ENCODE measurements around the gene TUBGCP6. TPM values are rescaled to one million over a fixed set of nuclear protein-coding genes. Genes with fewer than 3 reads are reported as not detected.

TUBGCP6 gene
- total RNA-seq, 1 donor from 2014 or later = 23.5 TPM

DNA sequence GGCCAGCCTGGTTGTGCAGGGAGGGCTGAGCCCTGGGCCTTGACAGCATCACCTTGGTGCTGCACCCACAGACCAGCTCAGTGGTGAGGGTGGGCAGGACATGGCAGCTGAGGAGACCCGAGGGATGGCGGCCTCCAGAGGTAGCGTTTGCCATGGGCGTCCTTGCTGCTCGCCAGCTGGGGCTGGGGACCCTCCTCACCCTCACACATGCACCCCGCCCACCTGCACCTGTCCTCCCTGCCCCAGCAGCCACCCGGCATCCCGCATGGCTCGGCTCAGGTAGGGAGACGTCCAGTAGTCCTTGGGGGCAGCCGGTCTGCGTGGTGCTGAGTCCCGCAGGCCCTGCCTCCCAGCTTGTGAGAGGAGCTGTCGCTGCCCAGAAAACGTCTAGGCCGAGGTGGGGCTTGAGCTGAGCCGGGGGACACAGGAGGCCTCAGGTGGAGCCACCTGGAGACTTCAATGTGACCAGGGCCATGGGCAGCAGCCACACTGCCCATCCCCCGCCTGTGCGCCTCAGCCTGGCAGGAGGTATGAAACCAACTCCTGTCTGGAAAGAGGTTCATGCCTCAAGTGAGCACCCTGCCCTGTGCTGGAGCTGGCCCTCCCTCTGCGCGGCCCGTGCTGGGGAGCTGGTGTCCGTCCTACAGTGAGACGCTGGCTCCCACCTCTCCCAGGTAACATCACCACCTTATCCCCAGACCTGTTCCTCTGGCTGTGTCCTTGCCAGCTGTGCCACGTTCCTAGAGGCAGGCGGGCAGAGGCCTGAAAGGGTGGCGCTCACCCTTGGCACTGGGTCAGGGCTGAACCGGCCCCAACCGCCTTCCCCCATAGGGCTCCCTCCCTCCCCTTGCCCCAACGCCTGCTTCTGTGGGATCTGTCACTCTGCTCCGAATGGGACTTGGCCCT, 62.4 kb downstream of the TUBGCP6 start:
- no peak for DNase-seq

DNA sequence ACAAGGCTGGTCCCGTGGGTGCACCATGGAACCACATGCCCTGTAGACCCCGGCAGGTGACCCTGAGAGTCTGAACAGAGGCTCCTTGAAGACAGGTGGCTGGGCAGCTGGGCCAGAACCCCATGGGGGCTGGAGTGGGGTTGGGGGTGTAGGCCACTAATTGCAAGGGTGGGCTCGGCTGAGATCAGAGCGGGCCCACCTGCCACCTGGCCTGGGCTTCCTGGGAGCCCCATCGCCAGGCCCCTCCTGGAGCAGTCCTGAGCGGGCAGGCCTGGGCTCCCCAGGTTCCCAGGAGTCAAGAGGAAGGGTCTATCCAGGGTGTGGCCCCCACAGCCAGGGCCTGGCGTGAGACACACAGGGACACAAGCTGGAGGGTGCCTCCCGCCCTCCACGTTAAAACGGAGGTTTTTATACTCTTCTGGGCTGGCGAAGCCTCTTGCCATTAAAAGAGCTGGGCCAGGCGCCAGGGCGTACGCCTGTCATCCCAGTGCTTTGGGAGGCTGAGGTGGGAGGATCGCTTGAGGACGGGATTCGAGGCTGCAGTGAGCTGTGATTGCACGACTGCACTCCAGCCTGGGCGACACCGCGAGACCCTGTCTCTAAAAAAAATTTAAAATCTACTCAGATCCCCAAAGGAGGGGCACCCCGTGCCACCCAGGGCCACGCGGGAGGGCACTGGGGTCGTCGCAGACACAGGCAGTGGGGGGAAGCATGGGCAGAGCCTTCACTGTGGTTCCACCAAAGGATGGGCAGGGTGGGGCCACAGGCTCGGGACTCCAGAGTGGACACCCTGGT, 63.9 kb downstream of the TUBGCP6 start:
- DNase-seq = no peak

DNA sequence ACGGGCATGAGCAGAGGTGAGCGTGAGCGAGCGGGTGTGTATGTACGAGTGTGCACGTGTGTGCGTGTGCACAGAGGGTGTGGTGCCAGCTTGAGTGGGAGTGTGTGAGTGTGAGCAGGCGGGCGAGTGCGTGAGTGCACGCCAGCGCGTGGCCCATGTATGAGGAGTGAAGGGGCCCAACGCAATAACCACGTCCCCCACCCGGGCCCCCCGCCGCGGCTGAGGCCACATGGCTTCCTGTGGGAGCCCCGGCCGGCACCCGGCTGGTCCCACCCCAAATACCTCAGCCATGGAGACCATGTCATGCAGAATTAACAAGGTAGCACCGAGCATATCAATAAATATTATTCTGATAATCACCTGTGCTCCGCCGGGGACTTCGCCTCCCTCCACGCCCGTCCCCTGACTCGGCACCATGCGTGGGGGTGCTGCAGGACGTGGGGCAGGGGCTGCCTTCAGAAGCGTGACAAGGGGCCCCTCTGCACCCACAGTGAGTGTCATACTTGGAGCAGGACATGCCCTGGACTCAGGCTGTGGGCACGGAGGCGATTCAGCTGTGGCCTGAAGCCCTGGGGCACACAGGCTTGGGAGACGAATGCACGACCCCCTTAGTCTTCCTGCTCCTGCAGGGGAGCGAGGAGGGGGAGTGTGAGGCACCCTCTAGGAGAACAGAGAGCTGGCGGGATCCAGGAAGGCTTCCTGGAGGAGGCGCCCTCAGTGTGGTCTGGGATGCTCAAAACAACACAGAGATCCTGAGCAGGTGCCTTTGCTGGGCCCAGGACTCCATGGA, 64.7 kb downstream of the TUBGCP6 start:
- no peak for DNase-seq

DNA sequence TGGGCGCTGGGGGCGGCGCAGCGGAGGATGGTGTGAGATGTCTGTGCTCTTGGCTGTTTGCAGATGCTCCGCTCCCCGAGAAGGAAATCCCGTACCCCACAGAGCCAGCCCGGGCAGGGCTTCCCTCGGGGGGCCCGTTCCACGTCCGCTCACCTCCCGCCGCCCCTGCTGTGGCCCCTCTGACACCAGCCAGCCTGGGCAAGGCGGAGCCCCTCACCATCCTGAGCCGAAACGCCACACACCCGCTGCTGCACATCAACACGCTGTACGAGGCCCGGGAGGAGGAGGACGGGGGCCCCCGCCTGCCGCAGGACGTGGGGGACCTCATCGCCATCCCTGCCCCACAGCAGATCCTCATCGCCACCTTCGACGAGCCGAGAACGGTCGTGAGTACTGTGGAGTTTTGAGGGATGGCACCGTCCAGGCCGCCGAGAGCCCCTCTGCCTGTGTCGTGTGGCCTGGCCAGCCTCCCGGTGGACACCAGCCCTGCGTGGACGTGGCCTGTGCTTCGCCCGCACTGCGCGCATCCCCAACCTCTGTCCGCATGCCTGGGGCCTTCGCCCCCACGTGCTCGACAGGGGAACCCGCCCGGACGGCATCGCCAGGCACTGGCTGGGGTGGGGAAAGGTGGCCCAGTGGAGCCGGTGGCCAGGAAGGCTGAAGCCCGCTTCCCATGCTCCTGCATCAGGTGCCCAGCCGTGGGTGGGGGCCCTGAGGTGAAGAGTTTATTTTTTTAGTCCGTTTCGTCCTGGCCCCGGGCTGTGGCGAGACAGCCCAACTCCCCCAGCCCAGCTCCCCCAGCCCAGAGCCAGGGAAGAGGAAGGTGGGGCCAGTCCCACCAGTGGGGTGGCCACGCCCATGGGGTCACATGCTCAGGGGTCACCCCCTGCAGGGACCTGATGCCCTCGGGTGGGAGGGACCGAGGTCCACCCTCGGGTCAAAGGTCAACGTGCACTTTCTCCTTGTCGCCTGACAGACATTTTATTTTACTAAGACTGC, 65.7 kb downstream of the TUBGCP6 start:
- no peak for DNase-seq

DNA sequence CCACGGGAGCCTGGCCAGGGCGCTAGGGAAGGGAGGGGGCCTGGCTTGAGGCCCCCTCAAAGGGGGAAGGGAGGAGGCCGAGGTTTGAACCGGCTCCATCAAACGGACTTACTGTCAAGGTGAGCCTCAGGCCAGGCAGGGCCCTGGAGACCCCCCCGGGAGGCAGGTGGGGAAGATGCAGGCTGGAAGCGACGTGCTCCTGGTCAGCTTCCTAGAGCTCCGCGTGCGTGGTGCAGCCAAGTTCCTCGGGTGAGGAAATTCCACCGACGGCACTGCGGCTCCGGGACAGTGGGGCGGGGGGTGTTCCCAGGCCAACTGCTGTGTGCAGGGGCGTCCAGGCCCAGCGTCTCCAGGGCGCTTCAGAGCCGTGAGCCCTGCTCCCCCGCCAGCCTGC, 66.4 kb downstream of the TUBGCP6 start:
- no peak for DNase-seq

DNA sequence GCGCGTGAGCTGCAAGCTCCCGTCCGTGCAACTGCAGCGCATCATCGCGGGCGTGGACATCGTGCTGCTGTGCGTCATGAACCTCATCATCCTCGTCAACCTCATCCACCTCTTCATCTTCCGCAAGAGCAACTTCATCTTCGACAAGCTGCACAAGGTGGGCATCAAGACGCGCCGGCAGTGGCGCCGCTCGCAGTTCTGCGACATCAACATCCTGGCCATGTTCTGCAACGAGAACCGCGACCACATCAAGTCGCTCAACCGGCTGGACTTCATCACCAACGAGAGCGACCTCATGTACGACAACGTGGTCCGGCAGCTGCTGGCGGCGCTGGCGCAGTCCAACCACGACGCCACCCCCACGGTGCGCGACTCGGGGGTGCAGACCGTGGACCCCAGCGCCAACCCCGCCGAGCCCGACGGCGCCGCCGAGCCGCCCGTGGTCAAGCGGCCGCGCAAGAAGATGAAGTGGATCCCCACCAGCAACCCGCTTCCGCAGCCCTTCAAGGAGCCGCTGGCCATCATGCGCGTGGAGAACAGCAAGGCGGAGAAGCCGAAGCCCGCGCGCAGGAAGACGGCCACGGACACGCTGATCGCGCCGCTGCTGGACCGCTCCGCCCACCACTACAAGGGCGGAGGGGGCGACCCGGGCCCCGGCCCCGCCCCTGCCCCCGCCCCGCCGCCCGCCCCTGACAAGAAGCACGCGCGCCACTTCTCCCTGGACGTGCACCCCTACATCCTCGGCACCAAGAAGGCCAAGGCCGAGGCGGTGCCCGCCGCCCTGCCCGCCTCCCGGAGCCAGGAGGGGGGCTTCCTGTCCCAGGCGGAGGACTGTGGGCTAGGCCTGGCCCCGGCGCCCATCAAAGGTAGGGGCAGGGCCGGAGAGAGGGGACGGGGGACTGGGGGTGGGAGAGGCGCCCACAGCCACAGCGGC, 67.0 kb downstream of the TUBGCP6 start:
- DNase-seq = no peak

DNA sequence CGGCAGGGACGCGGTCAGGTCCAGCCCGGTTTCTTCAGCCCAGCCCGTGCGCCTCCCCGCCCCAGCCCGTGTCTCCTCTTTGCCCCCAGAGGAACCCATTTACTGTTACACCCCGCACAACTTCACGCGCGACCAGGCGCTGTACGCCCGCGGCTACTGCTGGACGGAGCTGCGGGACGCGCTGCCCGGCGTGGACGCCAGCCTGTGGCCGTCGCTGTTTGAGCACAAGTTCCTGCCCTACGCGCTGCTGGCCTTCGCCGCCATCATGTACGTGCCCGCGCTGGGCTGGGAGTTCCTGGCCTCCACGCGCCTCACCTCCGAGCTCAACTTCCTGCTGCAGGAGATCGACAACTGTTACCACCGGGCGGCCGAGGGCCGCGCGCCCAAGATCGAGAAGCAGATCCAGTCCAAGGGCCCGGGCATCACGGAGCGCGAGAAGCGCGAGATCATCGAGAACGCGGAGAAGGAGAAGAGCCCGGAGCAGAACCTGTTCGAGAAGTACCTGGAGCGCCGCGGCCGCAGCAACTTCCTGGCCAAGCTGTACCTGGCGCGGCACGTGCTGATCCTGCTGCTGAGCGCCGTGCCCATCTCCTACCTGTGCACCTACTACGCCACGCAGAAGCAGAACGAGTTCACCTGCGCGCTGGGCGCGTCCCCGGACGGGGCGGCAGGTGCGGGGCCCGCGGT, 67.8 kb downstream of the TUBGCP6 start:
- no peak for DNase-seq

DNA sequence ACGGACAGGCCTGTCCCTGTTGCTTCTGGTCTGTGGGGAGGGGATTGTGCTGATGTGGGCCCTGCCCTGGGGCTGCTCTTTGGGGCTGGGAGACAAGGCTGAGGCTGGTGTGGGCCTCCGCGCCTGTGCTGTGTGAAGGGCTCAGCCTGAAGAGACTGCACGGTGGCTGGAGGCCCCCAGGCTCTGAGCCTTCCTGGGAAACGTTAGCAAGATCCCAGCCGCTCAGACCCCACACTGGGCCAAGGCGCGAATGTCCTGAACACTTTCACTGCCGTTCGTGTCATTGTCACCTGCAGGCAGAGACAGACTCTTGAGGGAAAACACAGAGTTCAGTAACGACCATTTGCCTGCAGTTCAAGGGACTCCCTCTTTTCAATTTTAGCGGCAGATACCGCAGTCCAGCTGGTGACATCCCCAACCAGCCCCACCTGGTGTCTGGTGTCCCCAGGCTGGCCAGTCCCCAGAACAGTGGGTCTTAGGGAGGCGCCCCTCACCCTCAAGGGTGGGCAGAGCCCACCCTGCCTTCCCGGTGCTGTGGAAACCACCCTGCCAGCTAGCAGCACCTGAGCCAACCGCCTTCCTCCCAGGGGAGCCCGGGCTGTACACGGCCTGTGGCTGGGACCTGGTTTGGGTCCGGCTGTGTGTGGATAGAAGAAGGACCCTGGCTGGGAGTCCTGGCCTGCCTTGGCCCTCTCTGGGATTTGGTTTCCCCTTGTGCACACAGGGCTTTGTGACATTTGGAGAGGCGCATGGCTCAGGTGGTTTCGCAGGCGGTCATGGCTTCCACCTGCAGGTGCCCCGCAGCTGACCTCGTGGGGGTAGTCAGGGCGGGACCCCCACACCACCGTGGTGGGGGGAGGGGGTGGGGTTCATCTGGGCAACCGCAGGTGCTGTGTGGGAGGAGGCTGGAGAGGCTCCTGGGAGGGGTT, 68.6 kb downstream of the TUBGCP6 start:
- DNase-seq = no peak

DNA sequence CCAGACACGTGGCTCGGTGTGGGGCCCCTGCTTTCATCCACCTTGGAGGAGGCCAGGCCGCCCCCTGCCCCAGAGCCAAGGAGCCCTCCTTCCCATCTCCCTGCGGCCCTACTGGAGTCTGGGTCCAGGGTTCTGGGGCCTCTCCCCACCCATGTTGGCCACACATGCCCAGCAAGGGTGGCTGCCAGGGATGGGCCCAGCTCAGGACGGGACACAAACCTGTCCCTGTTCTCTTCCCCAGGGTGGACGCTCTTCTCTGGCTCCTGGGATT, 69.7 kb downstream of the TUBGCP6 start:
- no peak for DNase-seq

DNA sequence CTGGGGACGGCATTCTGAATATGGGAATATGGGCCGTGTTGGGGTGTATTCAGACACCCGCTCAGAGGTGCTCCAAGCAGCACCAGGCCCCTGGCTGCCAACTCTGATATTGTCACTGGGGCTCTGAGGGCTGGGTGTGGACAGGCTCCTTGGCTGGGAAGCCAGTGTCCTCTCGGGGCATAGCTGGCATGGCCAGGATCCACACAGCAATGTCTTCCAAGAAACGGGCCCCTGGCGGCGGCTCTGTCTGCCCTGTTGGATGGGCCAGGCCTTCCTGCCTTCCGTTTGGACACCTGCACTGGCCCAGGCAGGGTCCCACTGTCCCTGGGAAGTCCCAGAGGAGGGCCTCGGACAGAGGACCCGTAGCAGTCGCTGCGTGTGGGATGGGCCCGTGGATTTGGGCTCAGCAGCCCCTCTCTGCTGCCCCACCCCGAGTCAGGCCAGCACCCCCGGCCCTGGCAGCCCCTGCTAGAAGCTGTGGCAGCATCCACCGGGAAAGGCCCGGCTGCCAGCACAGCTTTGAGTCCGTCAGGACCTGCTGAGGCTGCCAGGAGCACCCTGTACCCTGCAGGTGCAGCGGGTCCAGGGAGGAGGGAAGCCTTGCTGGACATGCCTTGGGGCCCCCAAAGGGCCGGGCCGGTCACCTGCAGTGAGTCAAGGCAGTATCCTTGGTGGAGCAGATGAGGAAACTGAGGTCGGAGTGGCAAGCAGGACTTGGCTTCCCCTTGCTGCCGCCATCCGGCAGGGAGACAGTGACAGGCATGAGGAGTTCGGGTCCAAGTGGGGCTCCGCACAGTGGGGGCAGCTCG, 70.2 kb downstream of the TUBGCP6 start:
- DNase-seq = no peak

DNA sequence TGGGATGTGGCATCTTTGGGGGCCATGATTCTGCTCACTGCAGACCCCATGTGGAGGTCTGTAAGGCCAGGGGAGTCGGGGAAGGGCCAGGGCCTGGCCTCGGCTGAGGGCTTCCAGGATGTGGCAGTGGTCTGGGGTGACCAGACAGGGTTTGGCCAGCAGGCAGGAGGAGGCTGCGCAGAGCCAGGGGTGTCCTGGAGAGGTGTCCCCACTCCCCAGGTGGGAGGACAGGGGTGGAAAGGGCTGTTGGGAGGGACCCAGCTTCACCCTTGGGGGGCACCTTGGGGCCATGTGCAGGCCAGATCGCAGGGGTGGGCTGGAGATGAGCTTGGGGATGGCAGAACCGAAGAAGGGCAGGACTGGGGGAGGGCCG, 70.9 kb downstream of the TUBGCP6 start:
- DNase-seq = no peak

DNA sequence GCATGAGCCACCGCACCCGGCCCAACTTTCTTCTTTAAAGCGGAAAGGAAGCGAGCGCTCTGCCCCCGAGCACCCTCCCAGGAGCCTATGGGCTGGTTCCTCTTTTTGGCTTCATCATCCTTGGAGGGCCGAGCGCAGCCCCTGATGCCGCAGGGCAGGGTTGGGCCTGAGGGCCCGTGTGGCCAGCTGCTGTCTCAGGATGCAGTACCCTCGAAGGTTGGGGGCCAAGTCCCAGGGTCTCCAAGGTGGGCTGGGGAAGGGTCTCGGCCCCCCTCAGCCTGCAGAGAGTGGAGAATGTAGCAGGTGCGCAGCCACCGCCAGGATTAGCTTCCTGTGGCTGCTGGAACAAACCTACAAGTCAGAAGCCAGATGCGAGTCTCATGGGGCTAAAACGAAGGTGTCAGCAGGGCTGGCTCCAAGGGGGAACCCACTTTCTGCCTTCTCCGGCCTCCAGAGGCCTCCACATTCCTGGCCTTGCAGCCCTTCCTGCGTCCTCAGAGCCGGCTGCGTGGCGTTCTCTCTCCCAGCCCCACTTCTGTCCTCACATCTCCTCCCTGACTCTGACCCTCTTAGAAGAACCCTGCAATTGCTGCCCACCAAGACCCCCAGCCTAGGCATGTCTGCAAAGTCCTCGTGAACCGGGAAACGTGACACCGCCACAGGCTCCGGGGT, 71.4 kb downstream of the TUBGCP6 start:
- no peak for DNase-seq

DNA sequence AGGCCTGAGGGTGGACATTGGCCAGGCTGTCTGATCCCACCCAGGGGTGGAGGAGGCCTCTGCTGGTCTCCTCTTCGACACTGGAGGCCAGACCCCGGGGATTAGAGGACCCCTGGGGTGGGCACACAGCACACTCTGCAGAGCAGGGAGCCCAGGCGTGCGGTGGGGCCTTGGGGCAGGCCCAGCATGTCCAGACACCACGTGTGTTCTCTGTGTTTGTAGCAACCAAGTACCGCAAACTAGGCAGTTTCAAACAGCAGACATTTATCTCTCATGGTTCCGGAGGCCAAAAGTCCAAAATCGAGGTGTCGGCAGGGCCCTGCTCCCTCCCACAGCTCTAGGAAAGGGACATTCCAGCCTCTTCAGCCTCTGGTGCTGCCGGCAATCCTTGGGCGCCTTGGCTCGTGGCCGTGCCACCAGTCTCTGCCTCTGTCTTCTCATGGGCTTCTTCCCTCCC, 72.8 kb downstream of the TUBGCP6 start:
- DNase-seq = no peak

DNA sequence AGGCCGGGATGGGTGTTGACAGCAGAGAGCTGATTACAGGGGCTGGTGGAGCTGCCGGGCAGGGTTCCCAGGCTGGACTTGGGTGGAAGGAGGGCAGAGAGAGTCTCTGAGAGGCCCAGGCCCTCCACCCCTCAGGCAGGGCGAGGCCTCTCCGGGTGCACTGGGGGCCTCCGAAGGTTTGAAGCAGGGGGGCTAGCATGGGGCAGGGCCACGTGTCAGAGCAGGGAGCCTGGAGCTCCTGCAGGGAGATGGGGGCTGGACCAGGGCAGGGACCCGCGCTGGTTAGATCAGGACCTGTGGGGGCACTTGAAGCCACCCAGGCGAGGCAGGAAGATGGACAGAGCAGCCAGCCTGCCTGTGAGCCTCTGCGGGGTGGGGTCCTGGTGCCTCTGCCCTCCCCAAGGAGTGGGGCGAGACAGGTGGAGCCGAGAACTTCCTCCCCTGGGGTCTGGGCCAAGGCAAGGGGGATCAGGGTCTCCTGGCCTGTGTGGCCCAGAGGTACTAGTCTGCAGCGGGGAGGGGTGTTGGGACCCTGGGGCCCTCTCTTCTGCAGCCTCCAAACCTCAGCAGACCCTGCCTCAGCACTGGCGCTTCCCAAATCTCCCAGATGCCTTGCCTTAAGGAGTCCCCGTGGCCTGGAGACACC, 73.4 kb downstream of the TUBGCP6 start:
- DNase-seq = no peak

DNA sequence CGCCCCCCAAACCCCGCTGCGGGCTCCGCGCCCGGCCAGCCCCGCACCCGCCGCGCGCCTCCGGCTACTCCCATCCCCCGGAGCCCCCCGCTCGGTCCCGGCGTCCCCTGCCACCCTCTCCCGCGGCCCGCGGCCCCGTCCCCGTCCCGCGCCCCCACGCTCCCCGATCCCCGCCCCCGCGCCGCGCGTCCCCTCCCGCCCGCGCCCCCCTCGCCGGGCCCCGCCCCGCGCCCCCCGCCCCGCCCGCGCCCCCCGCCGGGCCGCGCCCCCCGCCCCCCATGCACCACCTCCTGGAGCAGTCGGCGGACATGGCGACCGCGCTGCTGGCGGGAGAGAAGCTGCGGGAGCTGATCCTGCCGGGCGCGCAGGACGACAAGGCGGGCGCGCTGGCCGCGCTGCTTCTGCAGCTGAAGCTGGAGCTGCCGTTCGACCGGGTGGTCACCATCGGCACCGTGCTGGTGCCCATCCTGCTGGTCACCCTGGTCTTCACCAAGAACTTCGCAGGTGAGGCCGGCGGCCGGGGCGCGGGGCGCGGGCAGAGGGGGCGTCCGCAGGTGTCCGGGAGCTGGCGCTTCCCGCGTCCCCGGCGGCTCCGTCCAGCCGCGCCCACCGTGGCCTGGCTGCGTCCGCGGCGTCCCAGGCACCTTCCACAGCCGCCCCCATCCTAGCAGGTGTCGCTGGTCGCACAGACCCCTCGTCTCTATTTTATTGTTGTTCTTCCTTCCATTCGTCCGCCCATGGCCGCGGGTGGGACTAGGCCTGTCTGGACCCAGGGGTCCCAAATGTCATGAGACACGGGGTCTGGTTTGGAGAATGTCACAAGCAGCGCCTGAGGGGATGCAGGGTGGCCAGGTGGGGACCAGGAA, 74.1 kb downstream of the TUBGCP6 start, which contains the start of gene PANX2:
TSS of gene PANX2 (plus strand) at position 279 of the 866 bp plus-strand sequence. CDS start at position 279, 0 bp downstream.
- no peak for DNase-seq

Measured in skin of body (tissue), 2 donors.